CD4-positive, alpha-beta T cell treated with Interferon gamma for 1 hour (primary cell): Measurements from ENCODE around the gene MYOZ3.

Source experiments
- DNase-seq: peaks from one replicate; pipeline ENCODE4 v3.0.0-alpha.2; 2020

Gene MYOZ3

DNA sequence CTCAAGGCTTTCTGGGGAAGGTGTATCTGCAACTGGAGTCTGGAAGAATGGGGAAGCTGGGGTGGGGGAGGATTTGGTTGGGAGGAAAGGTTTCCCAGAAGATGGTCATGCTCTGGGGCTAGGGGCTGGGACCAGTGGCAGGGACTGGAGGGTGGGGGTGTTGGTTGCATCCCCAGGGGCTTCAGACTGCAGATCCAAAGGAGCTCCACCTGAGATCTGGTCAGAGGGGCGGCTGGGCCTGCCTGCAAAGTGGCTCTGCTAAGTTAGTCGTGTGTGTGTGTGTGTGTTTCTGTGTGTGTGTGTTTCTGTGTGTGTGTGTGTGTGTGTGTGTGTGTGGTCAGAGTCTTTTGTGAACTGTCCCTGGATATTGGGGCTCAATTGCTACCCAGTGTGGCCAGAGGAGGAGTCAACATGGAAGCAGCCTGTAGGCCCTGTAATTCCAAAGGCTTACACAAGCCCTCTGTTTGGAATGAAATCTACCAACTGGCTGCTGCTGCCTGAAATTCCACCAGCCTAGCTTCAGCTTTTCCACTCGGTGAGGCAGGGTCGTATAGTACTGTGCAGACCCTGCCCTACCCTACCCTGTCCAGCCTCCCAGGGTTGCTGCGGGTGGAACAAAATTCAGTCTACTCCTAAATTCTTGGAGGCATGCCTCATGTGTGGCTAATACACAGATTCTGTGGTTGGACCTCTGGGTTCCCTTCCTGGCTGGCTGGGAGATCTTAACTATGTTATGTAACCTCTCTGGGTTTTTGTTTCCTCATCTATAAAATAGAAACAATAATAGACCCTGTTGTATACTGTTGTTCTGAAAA is 33.1 kb upstream of the MYOZ3 start:
- DNase-seq: no peak

DNA sequence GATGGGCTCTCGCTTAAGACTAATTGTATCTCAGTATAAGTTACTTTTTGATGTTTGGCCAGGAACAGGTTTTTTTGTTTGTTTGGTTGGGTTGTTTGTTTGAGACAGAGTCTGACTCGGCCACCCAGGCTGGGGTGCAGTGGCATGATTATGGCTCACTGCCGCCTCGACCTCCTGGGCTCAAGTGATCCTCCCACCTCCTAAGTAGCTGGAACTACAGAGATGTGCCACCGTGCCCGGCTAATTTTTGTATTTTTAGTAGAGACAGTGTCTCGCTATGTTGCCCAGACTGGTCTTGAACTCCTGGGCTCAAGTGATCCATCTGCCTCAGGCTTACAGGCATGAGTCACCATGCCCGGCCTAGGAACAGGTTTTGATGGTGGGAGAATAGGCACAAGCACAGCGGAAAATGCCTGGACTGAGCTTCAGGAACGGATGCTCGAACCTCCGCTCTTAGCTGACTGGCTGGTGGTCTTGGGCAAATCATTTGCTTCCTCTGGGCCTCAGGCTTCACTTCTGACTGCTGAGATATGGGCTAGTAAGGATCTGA is 32.0 kb upstream of the MYOZ3 start:
- no peak for DNase-seq

GRCh38 chr5:150630016-150630415 is 31.0 kb upstream of the MYOZ3 start:
- DNase-seq: no peak

- DNase-seq: no peak
Measured at GRCh38 chr5:150630461-150631325, 30.4 kb upstream of the MYOZ3 start.

DNA sequence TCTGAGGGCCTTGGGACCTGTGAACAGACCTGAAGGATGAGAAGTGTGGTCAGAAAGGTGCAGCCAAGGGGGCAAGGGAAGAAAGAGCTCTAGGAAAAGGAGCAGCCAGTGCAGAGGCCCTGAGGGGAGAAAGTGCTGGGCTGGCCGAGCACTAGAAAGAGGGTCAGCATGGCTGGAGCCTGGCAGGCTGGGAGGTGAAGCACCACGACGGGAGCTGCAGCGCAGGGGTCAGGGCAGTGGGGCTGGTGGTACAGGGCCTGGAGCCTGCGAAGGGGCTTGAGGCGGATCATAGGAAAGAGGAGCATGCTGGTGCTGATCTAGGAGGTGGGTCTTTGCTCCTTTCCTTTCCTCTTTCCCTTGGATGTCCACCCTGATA is 29.7 kb upstream of the MYOZ3 start:
- DNase-seq: no peak

DNA sequence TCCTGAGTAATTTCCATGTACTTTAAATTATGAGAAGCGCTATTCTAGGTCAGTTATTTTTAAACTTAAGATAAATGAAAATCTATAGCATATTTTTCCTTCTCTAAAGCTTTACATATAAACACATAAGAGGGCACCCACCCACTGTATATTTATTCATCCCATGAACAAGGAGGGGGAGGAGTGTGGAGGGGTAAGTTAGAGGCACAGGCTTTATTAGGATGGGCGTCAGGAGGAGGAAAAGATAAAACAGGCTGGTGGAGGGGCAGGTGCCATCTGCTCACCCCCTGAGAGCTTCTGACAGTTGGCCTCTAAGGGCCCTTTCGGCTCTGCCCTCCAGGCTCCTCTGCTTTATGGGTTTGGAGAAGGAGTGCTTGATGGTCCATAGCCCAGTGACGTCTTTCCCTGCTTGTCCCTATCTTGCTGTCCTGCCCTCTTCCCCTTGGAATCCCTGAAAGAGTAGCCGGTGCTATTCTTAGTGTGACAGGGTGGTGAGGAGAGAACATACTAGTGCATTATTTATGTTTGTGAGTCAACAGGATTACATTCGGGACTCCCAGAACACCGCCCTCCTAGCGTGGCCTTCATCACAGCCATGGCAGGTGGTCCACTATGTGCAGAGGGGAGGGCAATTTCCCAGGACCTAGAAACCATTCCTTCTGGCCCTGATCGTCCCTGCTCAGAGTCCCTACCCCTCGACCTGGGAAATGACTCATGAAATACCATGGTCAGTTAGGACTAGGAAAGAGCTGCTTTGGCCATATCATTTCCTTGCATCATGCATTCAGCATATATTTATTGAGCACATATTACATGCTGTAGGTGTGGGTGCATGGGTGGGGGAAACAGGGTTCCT is 28.5 kb upstream of the MYOZ3 start:
- DNase-seq: no peak

- no peak for DNase-seq
Measured at GRCh38 chr5:150633429-150633828, 27.6 kb upstream of the MYOZ3 start.

DNA sequence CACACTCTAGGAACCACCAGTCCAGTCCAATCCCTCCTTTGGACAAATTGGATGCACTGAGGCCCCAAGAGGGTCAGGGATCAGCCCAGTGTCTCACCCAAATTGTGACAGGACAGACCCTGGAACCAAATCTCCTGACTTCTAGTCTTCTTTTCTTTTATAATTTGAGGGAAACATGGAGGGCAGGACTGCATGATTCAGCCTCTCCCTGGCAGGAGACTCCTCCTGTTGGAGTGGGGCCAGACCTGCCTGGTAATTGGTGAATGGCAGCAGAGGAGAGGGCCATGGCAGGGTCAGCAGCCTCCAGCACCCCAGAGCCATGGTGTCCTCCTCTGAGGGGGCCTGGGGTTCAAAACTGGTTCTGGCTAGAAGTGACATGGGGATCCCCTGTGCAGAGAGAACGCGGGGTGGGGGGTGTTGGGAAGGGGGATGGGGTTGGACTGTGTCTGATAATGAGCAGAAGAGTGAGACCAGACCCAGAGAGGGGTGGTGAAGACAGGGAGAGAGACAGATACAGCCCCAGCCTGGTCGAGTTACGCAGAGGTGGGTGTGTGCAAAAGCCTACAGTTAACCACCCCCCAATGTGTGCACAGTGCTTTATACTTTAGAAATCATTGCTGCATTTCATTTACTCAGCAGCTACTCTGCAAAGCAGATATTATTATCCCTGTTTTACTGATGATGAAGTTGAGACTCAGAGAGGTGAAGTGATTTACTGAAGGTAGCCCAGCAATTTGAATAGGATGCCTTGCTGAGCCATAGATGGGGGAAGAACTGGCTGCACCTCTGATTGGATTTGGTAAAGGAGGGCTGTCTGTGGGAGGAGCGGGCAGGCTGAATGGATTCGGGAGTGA is 24.4 kb upstream of the MYOZ3 start:
- no peak for DNase-seq

DNA sequence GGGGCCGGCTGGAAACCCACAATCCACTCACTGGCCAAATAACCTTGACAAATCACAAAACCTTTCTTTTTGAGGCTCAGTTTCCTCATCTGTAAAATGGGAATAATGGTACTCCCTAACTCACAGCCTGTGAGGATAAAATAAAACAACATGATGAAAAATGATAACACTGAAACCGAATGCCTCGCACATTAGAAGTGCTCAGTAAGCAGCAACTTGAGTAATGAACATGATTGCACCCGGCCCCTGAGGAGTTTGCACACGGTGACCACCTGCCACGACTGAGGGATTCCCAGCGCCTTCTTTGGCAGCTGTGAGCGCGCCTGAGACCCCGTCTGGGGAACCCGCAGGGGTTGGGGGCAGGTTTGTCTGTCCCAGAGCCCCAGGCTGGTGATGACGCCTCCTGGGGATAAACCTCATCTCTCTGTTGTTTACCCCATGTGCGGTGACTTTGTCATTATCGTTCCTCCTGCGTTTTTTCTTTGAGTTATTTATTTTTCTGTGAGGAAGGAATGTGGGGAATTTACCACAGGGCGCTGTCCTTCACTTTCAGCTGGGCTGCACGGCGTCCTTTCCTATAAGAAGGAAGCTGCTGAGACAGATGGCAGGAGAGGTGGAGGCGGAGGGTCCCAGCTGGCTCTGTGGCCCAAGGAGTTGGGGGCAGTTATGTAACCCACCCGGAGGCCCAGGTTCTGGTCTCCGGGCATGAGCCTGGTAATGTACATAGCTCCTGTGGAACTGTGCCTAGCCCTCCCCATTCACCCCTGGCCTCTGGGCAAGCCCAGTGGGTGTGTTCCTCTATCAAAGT is 23.6 kb upstream of the MYOZ3 start:
- DNase-seq: no peak

- DNase-seq: no peak
Measured at GRCh38 chr5:150638053-150638444, 23.0 kb upstream of the MYOZ3 start.

- no peak for DNase-seq
Measured at GRCh38 chr5:150638488-150639376, 22.3 kb upstream of the MYOZ3 start.

- DNase-seq: no peak
Measured at GRCh38 chr5:150639377-150639692, 21.7 kb upstream of the MYOZ3 start.

- DNase-seq: no peak
Measured at GRCh38 chr5:150639751-150640150, 21.3 kb upstream of the MYOZ3 start.

DNA sequence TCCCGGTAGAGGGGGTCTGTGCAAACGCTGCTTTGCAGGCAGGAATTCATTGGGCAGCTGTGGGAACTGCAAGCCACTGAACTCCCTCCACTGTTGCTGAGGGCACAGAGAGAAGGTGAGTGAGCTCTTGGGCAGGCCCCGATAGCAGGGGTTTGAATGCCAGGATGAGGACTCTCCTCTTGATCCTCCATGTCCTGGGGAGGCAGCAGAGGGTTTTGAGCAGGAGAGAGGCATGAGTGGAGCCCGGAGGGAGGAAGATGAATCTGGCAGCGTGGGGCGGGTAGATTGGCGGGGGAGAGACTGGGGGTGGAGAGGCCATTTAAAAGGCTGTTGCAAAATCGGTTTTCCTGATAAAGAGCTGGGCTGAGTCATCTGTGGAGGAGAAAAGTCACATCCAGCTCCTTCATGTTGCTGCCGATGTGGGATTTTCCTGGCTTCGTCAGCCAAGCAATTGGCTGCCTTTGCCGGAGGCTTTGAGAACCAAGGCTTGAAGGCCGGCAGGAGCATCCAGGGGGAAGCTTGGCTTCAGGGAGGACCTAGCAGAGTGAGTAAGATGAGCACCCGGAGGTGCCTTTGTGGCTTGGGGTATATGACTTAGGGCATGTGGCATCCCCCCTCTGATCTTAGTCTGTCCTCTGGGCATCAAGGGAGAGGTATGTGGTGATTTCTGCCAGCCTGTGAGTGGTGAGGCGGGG is 20.6 kb upstream of the MYOZ3 start, which contains the start of gene SYNPO:
SYNPO (plus strand) TSS at position 350 of the 695 bp plus-strand sequence. CDS start 7,616 bp downstream, outside the sequence.
- no peak for DNase-seq

DNA sequence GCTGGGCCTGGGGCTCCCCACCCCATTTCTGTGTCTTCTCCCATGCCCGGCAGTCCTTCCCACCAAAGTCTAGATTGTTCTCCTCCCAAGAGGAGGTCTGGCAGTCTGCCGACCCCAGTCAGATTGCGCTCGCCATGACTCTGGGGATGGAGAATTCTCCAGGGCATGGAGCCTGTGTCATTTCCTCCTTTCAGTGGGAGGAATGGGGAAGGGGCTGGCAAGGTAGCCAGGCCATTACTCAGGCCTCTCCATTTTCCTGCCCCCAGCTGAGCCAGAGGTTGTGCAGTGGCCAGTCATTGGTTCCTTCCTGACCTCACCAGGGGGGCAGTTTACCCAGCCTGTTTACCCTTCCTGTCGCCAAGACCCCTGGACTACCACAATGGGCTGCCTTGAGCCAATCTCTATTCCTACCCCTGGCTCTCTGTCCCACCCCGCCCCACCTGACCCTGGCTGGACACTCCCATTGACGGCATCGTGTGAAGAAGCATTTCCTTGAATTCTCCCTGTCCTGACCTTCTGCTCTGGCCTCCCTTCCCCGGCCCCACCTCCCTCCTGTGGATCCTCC is 20.0 kb upstream of the MYOZ3 start:
- DNase-seq: no peak

GRCh38 chr5:150641824-150642566 is 19.1 kb upstream of the MYOZ3 start:
- no peak for DNase-seq

DNA sequence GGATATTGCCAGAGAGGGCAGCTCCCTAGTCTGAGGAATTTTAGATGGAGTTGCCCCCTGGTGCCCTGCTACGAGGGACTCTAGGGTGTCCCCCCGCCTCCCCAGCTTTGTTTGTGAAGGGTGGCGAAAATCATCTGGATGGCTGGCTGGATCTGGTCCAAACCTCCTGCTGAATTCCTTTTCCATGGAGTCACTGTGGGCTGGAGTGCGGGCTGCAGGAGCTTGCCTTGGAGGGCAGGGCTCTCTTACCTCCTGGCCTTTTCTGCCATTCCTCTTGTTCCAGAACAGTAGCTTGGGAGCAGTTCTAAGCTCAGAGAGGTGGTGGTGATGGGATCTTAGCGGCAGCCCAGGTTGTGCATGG is 18.5 kb upstream of the MYOZ3 start:
- no peak for DNase-seq

- no peak for DNase-seq
Measured at GRCh38 chr5:150642991-150643710, 17.9 kb upstream of the MYOZ3 start.
